Common myeloid progenitor, CD34-positive (primary cell): Measurements from ENCODE around the gene HOXB1.
A peak's percentile ranks its signal among the peaks of the same experiment; 100 is the strongest.

Experiments
- CTCF ChIA-PET: fragments of 350-600 bp; sonication (Branson Sonifier 250); formaldehyde crosslinking; loops from one replicate; lab custom pipeline; 2021; ENCODE audit warnings: antibody characterized with exemption; lab: Charles Lee
- POLR2A ChIA-PET: fragments of 350-600 bp; sonication (Branson Sonifier 250); formaldehyde crosslinking; loops from one replicate; lab custom pipeline; 2021; ENCODE audit warnings: antibody characterized with exemption; lab: Charles Lee
- DNase-seq, 3 donors: peaks; one replicate each; pipeline versions ENCODE4 v3.0.0 to v3.0.0-alpha.2; 2013
- H3K27ac ChIP-seq, 2 experiments: 1 replicate in 1 of 2; 2 replicates in 1 of 2; pipeline ENCODE4 v1.7.0; 2013; ENCODE audit warnings: inconsistent platforms in 2 of 2, low read length in 2 of 2, mild to moderate bottlenecking in 2 of 2, low read depth in 1 of 2, moderate library complexity in 1 of 2; ENCODE audit not compliant: severe bottlenecking in 2 of 2, insufficient read depth in 1 of 2, poor library complexity in 1 of 2
- H3K27me3 ChIP-seq, 5 experiments: replicated peaks in 2 of 5; 1 replicate in 3 of 5; 2 replicates in 2 of 5; pipeline versions ENCODE4 v1.6.1 to v1.7.0; 2013; ENCODE audit warnings: low read length in 4 of 5, mild to moderate bottlenecking in 2 of 5, moderate library complexity in 2 of 5, inconsistent platforms in 1 of 5; ENCODE audit not compliant: insufficient read depth in 5 of 5, control insufficient read depth in 4 of 5
- H3K36me3 ChIP-seq, 4 experiments: 1 replicate in 2 of 4; 2 replicates in 2 of 4; pipeline versions ENCODE4 v1.6.1 to v1.7.0; 2013; ENCODE audit warnings: low read length in 3 of 4, control low read depth in 1 of 4, mild to moderate bottlenecking in 1 of 4; ENCODE audit not compliant: control insufficient read depth in 4 of 4, insufficient read depth in 4 of 4
- H3K4me1 ChIP-seq, 4 experiments: 1 replicate in 3 of 4; 2 replicates in 1 of 4; pipeline versions ENCODE4 v1.6.1 to v1.7.1; 2013; ENCODE audit warnings: low read length in 3 of 4, mild to moderate bottlenecking in 3 of 4, control low read depth in 1 of 4, inconsistent platforms in 1 of 4, moderate library complexity in 1 of 4; ENCODE audit not compliant: control insufficient read depth in 4 of 4, insufficient read depth in 4 of 4; ENCODE audit errors: control extremely low read depth in 1 of 4
- H3K4me3 ChIP-seq, 7 experiments: 1 replicate in 4 of 7; 2 replicates in 3 of 7; pipeline versions ENCODE4 v1.5.1 to v1.7.0; 2013; ENCODE audit warnings: mild to moderate bottlenecking in 7 of 7, low read length in 6 of 7, moderate library complexity in 6 of 7, inconsistent platforms in 2 of 7, low read depth in 2 of 7, control low read depth in 1 of 7; ENCODE audit not compliant: insufficient read depth in 4 of 7, control insufficient read depth in 1 of 7; ENCODE audit errors: extremely low read depth in 1 of 7
- H3K9me3 ChIP-seq, 5 experiments: 1 replicate in 4 of 5; 2 replicates in 1 of 5; pipeline versions ENCODE4 v1.6.1 to v1.7.1; 2013; ENCODE audit warnings: low read length in 4 of 5, mild to moderate bottlenecking in 2 of 5, inconsistent platforms in 1 of 5, low read depth in 1 of 5, moderate library complexity in 1 of 5; ENCODE audit not compliant: control insufficient read depth in 4 of 5, insufficient read depth in 2 of 5; ENCODE audit errors: control extremely low read depth in 1 of 5
- WGBS: methylation state at CpG from one replicate; pipeline ENCODE4 v1.1.5; 2013; ENCODE audit not compliant: insufficient coverage; 5-methylcytosine and 5-hydroxymethylcytosine counted together

HOXB1 gene

DNA sequence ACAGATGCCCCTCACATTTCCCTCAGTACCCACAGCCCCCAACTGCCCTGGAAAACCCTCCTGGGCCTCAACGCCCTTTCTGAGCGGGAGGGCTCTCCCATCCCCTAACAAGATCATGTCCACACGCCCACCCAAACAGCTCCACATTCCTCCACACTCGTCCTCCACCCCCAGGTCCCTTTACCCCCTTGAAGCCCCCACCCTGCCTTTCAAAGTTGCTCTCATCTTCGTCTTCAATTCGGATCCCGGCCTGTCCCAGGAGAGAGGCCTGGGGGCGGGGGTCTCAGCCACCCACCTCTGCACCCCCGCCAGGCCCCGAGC lies 33.0 kb upstream of the HOXB1 start:
- Histone ChIP-seq H3K27me3 (no peaks in the 10 kb centered on the region), H3K36me3 (peaks cover 0 to 39% (median 14%) of the 10 kb centered on the region in 4 experiments), H3K27ac (no peak overlapping the region), H3K4me3 (no peak overlapping the region), H3K9me3 (no peaks in the 10 kb centered on the region), H3K4me1 (peaks cover 5 to 85% (median 68%) of the 10 kb centered on the region in 4 experiments)
- WGBS: 83% methylated on average over 6 of the region's 10 CpGs
- POLR2A ChIA-PET: interaction anchor here (1.2 kb wide), 1 partner anchor 17 kb away, joined by 3 read pairs; no protein-coding TSS in a partner anchor
- CTCF ChIA-PET: interaction anchor here (1.2 to 2.2 kb wide), 3 partner anchors 15 to 24 kb away, joined by 3 to 8 read pairs (median 7); no protein-coding TSS in a partner anchor
- no peak for DNase-seq

DNA sequence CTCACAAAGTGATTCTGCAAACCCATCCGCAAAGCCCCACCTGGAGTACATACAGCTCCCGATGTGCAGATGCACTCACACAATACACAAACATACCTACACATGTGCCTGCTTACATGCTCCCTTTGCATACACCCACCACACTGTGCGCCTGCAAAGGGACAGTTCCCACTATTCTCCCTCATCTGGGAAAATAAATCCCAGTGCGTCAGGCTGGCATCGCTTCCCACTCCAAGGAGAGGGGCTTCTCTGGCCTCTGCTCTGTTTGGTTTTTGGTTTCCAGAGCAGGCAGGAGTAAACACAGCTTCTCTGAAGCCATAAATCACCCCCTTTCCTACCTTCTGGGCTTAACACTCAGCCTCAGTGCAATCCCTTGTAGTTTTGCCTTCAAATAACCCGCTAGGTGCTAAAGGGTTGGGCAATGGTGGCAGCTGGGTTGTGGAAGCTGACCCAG lies 32.6 kb upstream of the HOXB1 start:
- Histone ChIP-seq H3K9me3 (no peaks in the 10 kb centered on the region), H3K4me3 (no peak overlapping the region), H3K27ac (no peak overlapping the region), H3K4me1 (peaks cover 5 to 80% (median 66%) of the 10 kb centered on the region in 4 experiments), H3K27me3 (no peaks in the 10 kb centered on the region), H3K36me3 (peaks cover 0 to 43% (median 16%) of the 10 kb centered on the region in 4 experiments)
- 92% methylated on average over 5 of the region's 6 CpGs for WGBS
- POLR2A ChIA-PET: no interaction called here
- peak in 2 of 3 donors; percentile 61 to 68 for DNase-seq
- CTCF ChIA-PET: interaction anchor here (1.2 to 2.2 kb wide), 3 partner anchors 14 to 24 kb away, joined by 3 to 8 read pairs (median 7); no protein-coding TSS in a partner anchor

DNA sequence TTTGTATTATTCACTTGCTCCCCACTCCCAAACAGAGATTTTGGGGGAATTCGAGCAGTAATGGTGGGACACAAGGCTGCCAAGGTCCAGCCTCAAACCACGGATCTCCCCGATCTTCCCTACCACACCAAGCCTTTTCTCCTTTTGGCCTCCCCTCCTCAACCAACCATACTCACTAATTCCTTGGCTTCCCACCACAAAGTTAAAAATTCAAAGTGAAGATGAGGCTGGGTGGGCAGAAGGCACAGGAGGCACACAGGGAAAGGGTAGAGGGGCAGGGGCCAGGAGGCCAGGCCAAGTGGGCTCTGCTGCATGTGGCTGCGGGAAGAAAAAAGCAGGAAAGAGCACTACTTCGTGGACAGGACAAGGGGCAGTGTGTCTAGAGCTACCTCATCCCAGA lies 32.1 kb upstream of the HOXB1 start:
- CTCF ChIA-PET: interaction anchor here (1.2 to 2.2 kb wide), 3 partner anchors 14 to 25 kb away, joined by 3 to 8 read pairs (median 7); no protein-coding TSS in a partner anchor
- Histone ChIP-seq H3K4me1 (peaks cover 5 to 78% (median 62%) of the 10 kb centered on the region in 4 experiments), H3K27me3 (no peaks in the 10 kb centered on the region), H3K9me3 (no peaks in the 10 kb centered on the region), H3K36me3 (peaks cover 0 to 43% (median 20%) of the 10 kb centered on the region in 4 experiments), H3K4me3 (no peak overlapping the region), H3K27ac (no peak overlapping the region)
- no peak for DNase-seq
- POLR2A ChIA-PET: no interaction called here
- WGBS: 97% methylated on average over 4 of the region's 5 CpGs

DNA sequence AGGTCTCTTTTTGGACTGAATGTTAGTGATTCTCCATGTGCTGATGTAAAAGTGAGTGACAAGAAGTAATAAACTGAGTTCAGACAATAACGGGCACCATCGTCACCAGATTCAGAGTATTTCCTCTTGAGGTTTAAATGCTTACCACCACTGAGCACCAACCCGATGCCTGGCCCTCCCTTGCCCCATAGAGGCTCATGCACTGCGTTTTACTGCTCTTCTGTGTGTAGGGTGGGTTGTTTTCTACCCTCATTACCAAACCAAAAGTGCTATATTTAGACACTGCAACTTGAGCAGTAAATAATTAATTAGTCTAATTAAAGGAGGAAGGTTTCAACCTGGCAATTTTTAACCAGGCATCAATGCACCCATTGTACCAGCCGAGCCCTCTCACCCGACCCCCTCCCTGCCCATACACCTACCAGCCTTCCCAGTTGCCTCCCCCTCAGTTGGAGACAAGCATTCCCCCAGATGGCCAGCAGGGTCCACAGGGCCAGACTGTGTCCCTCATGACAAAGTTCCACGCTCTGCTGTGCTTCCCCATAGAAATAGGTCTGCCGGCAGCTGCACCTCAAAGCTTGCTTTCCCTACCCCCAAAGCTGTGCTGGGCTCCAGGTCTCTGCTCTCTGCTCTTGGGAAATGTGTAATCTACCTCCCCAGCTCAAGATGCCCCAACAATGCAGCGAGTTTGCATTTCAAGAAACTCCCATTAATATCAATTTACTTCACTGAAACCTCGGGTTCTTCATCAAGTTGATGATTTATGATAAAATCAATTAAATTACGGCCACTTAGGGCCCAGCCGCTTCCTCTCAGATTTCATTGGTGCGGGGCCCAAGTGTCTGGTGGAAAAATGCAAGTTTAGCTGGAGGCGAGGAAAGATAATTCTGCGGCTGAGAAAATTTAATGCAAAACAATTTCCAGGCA lies 31.3 kb upstream of the HOXB1 start:
- H3K36me3 ChIP-seq: peaks cover 0 to 39% (median 21%) of the 10 kb centered on the region in 4 experiments
- no peaks in the 10 kb centered on the region for H3K27me3 ChIP-seq
- no peaks in the 10 kb centered on the region for H3K9me3 ChIP-seq
- H3K4me3 ChIP-seq: peak overlapping the region in 1 of 7 experiments; percentile 15
- H3K27ac ChIP-seq: no peak overlapping the region
- peaks cover 6 to 78% (median 58%) of the 10 kb centered on the region in 4 experiments for H3K4me1 ChIP-seq
- ChIA-PET POLR2A (no interaction called here), CTCF (interaction anchor here (1.2 to 1.8 kb wide), 4 partner anchors 8 to 23 kb away, joined by 3 to 7 read pairs (median 4); no protein-coding TSS in a partner anchor)
- 52% methylated on average over 9 of the region's 15 CpGs for WGBS
- DNase-seq: peak in 2 of 3 donors; percentile 60 to 65

DNA sequence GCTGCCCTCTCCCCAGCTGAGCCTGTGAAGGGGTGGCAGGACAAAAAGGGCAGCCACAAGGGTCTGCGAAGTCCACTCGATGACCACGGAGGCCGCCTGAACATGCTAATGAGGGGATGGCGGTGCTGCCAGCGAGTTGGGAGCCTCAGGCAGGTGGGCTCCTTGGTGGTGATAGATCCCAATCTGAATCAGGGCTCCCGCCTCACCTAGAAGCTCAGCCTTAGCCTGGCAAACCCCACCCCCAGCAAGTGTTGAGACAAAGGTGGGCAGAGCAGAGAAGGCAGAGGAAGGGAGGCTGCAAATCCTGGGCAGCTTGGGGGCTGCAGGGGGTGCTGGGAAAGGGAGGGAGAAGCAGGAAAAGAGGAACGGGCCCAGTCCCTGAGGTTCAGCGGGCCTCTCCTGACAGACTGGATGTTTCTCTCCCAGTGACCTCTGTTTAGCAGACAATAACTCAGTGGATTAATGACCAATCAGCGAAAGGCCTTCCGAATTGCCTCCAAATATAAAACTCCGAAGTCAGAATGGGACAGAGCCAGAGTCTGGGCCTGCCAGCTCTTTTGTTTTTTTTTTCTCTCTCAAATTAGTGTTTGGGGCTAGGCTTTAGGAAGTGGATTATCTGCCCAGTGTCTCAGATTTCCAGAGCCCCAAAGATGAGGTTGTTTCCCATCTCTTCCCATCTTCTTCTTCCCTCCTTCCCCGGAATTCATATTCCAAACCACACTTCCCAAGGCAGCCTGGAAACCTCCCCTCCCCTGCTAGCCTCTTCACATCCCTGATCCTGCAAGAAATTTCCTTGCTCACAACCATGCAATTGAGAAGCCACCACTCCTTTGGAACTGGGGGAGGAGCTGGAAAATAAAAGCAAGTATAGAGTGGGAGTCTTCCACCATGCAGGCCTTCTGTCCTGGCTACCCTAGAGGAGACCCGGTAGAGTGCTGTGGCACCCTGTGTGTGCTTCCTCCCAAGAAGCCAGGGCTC lies 29.3 kb upstream of the HOXB1 start:
- ChIA-PET POLR2A (no interaction called here), CTCF (interaction anchor here (0.7 to 1.6 kb wide), 7 partner anchors 10 to 226 kb away, joined by 3 to 5 read pairs (median 3); no protein-coding TSS in a partner anchor)
- no peak for DNase-seq
- H3K4me3 ChIP-seq: no peak overlapping the region
- no peaks in the 10 kb centered on the region for H3K27me3 ChIP-seq
- no peaks in the 10 kb centered on the region for H3K9me3 ChIP-seq
- WGBS: 89% methylated on average over 10 of the region's 14 CpGs
- H3K36me3 ChIP-seq: peaks cover 0 to 23% (median 15%) of the 10 kb centered on the region in 4 experiments
- no peak overlapping the region for H3K27ac ChIP-seq
- H3K4me1 ChIP-seq: peaks cover 8 to 76% (median 62%) of the 10 kb centered on the region in 4 experiments

DNA sequence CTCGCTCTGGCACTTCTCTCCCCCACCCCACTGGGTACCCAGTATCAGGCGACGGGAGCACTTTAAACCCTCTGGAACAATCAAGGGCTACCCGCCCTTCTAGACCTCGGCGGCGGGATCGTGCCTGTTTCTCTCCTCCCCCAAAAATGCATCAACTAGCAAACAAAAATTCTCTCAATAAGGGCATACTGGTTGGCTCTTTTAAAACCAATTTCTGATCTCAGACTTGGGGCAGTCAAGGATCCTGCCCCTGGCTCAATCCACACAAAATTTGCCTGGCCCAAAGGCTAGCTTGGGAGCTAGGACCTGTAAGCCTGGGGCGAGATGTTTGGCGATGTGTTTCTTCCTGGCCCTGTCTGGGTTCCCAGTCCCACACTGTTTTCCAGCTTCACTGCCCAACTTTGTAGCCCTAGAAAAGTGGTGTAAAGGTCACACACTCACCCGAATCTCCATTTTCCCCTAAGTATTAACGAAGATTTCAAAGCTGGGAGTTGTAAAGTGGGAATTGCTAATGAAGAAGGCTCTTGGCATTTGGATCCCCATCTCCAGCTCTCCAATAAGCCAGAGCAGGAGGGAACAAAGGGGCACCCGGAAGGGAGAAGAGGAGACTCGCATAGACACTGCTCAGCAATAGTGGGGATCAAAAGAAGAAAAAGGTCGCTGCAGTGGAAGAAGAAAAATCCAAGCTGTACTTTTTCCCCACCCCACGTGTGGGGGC lies 28.5 kb upstream of the HOXB1 start:
- Histone ChIP-seq H3K4me1 (peaks cover 8 to 76% (median 63%) of the 10 kb centered on the region in 4 experiments), H3K27me3 (no peaks in the 10 kb centered on the region), H3K27ac (no peak overlapping the region), H3K9me3 (no peaks in the 10 kb centered on the region), H3K36me3 (peaks cover 0 to 28% (median 12%) of the 10 kb centered on the region in 4 experiments), H3K4me3 (no peak overlapping the region)
- WGBS: 96% methylated on average over 11 of the region's 16 CpGs
- DNase-seq: no peak
- ChIA-PET POLR2A (no interaction called here), CTCF (interaction anchor here (0.7 to 1.5 kb wide), 5 partner anchors 10 to 225 kb away, joined by 3 to 5 read pairs (median 3); no protein-coding TSS in a partner anchor)
